ENCODE data around the gene TCL1A. TPM values are rescaled to one million over a fixed set of nuclear protein-coding genes. Genes with fewer than 3 reads are reported as not detected.

TCL1A gene
- total and polyA plus RNA-seq, 10 of the 15 experiments (the other 5 are each of a cell fraction or from before 2014, with no cell fraction given): 5.9 to 283 (median 113) TPM

DNA sequence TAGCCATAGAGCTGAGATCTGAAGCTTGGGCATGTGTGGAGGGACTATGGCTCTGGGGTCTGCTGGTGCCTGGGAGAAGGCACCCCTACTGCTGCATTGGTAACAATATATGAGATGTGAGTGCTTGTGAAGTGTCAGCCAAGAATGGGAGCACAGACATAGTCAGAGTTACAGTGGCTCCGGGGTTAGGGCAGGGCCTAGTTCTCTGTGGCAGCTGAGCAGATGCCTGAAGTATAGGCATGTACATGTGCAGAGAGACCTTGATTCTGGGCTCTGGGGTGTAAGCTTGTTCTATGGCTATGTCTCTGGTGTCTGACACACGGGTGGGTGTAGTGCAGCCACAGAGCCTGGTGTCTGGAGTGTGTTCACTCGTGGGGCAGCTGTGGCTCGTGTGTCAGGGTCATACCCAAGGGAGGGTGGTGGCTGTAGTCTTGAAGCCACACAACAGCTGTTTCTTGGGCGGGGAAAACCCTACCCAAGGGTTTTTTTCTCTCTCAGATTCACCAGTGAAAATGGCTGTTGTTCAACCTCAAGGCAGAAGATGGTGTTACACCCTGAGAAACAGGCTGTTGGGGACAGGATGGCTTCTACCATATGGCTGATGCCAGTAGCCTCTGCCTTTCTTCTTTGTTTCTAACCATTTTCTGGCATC is 11.9 kb upstream of the TCL1A start (continued):
- TF ChIP-seq, protein P1, sequence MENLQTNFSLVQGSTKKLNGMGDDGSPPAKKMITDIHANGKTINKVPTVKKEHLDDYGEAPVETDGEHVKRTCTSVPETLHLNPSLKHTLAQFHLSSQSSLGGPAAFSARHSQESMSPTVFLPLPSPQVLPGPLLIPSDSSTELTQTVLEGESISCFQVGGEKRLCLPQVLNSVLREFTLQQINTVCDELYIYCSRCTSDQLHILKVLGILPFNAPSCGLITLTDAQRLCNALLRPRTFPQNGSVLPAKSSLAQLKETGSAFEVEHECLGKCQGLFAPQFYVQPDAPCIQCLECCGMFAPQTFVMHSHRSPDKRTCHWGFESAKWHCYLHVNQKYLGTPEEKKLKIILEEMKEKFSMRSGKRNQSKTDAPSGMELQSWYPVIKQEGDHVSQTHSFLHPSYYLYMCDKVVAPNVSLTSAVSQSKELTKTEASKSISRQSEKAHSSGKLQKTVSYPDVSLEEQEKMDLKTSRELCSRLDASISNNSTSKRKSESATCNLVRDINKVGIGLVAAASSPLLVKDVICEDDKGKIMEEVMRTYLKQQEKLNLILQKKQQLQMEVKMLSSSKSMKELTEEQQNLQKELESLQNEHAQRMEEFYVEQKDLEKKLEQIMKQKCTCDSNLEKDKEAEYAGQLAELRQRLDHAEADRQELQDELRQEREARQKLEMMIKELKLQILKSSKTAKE (IDR thresholded peaks at IDR 0.05; ENCODE audit: low read depth, poor library complexity, severe bottlenecking): peak; percentile 37
- TF ChIP-seq, protein P2, sequence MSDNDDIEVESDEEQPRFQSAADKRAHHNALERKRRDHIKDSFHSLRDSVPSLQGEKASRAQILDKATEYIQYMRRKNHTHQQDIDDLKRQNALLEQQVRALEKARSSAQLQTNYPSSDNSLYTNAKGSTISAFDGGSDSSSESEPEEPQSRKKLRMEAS (IDR thresholded peaks at IDR 0.05; ENCODE audit: low read depth, low read length): no peak
- TF ChIP-seq JUND (IDR thresholded peaks at IDR 0.05; ENCODE audit: low read depth, low read length): no peak
- no peak for TF ChIP-seq CBX5 (IDR thresholded peaks at IDR 0.05; ENCODE audit: low read depth)
- TF ChIP-seq, protein P3, sequence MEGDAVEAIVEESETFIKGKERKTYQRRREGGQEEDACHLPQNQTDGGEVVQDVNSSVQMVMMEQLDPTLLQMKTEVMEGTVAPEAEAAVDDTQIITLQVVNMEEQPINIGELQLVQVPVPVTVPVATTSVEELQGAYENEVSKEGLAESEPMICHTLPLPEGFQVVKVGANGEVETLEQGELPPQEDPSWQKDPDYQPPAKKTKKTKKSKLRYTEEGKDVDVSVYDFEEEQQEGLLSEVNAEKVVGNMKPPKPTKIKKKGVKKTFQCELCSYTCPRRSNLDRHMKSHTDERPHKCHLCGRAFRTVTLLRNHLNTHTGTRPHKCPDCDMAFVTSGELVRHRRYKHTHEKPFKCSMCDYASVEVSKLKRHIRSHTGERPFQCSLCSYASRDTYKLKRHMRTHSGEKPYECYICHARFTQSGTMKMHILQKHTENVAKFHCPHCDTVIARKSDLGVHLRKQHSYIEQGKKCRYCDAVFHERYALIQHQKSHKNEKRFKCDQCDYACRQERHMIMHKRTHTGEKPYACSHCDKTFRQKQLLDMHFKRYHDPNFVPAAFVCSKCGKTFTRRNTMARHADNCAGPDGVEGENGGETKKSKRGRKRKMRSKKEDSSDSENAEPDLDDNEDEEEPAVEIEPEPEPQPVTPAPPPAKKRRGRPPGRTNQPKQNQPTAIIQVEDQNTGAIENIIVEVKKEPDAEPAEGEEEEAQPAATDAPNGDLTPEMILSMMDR (IDR thresholded peaks at IDR 0.05 in 2 of 3, conservative IDR thresholded peaks at IDR 0.05 in 1 of 3; ENCODE audit: control insufficient read depth in 2 of 3, extremely low read depth in 1 of 3, insufficient read depth in 1 of 3, low read depth in 3 of 3, low read length in 3 of 3): peak in 1 of 3 experiments; percentile 54; a peak in 2 of 6 replicates
- TF ChIP-seq IKZF2 (IDR thresholded peaks at IDR 0.05): no peak
- no peak for TF ChIP-seq SREBF2 (IDR thresholded peaks at IDR 0.05; ENCODE audit: low read length)
- TF ChIP-seq ZNF384 (IDR thresholded peaks at IDR 0.05; ENCODE audit: borderline replicate concordance, low read depth, low read length): peak; percentile 73; the same call in 1 of the 2 replicates
- TF ChIP-seq, protein P4, sequence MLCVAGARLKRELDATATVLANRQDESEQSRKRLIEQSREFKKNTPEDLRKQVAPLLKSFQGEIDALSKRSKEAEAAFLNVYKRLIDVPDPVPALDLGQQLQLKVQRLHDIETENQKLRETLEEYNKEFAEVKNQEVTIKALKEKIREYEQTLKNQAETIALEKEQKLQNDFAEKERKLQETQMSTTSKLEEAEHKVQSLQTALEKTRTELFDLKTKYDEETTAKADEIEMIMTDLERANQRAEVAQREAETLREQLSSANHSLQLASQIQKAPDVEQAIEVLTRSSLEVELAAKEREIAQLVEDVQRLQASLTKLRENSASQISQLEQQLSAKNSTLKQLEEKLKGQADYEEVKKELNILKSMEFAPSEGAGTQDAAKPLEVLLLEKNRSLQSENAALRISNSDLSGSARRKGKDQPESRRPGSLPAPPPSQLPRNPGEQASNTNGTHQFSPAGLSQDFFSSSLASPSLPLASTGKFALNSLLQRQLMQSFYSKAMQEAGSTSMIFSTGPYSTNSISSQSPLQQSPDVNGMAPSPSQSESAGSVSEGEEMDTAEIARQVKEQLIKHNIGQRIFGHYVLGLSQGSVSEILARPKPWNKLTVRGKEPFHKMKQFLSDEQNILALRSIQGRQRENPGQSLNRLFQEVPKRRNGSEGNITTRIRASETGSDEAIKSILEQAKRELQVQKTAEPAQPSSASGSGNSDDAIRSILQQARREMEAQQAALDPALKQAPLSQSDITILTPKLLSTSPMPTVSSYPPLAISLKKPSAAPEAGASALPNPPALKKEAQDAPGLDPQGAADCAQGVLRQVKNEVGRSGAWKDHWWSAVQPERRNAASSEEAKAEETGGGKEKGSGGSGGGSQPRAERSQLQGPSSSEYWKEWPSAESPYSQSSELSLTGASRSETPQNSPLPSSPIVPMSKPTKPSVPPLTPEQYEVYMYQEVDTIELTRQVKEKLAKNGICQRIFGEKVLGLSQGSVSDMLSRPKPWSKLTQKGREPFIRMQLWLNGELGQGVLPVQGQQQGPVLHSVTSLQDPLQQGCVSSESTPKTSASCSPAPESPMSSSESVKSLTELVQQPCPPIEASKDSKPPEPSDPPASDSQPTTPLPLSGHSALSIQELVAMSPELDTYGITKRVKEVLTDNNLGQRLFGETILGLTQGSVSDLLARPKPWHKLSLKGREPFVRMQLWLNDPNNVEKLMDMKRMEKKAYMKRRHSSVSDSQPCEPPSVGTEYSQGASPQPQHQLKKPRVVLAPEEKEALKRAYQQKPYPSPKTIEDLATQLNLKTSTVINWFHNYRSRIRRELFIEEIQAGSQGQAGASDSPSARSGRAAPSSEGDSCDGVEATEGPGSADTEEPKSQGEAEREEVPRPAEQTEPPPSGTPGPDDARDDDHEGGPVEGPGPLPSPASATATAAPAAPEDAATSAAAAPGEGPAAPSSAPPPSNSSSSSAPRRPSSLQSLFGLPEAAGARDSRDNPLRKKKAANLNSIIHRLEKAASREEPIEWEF (IDR thresholded peaks at IDR 0.05; ENCODE audit: insufficient replicate concordance, low read depth, low read length): no peak
- TF ChIP-seq IRF4 (IDR thresholded peaks at IDR 0.05; ENCODE audit: low read depth, low read length): no peak; the same call in 1 of the 2 replicates
- TF ChIP-seq TAF1 (IDR thresholded peaks at IDR 0.05; ENCODE audit: borderline replicate concordance, low read depth, low read length): no peak
- peak; percentile 24; the same call in 1 of the 2 replicates for TF ChIP-seq POLR2A (IDR thresholded peaks at IDR 0.05; ENCODE audit: low read depth, low read length)
- TF ChIP-seq FOS (IDR thresholded peaks at IDR 0.05; ENCODE audit: borderline replicate concordance, extremely low read depth, insufficient read length): no peak
- TF ChIP-seq, protein P5, sequence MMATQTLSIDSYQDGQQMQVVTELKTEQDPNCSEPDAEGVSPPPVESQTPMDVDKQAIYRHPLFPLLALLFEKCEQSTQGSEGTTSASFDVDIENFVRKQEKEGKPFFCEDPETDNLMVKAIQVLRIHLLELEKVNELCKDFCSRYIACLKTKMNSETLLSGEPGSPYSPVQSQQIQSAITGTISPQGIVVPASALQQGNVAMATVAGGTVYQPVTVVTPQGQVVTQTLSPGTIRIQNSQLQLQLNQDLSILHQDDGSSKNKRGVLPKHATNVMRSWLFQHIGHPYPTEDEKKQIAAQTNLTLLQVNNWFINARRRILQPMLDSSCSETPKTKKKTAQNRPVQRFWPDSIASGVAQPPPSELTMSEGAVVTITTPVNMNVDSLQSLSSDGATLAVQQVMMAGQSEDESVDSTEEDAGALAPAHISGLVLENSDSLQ (IDR thresholded peaks at IDR 0.05): no peak
- no peak for TF ChIP-seq BMI1 (IDR thresholded peaks at IDR 0.05; ENCODE audit: borderline replicate concordance)

All from GM12878 (cell line).